ENCODE data around the gene ZIM2.

Gene ZIM2

DNA sequence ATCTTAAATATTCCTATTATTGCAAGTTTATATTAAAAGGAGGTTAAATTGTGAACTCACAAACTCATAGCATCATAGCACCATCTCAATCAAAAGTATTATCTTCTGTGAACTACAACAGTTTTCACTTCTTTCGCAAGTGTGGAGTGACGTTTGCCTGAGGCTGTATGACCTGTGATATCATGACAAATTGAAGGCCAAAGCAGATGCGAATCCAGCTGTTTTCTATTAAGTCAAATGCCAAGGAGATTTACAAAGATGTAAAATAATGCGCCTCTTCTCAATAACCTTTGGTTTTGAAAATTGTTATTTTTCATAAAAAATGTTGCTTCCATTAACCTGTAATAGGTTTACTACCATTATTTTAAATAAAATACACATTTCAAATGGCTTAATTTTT is 7.6 kb upstream of the ZIM2 start:
- ChIA-PET POLR2A (no interaction called here), CTCF (interaction anchor here (0.5 to 0.8 kb wide), 3 partner anchors 254 to 905 kb away, joined by 3 to 4 read pairs (median 3); no protein-coding TSS in a partner anchor)
- no peaks in the 10 kb centered on the region for H3K4me1 ChIP-seq (ENCODE audit: control insufficient read depth, insufficient read depth, low read length)
- peaks cover 2% of the 10 kb centered on the region; the same call in 1 of the 2 replicates for H3K9me3 ChIP-seq (ENCODE audit: control insufficient read depth, insufficient read depth, low read depth, low read length)
- TF ChIP-seq KLF7 (tag by site-specific recombination; IDR thresholded peaks at IDR 0.05; ENCODE audit: borderline replicate concordance): no peak
- TF ChIP-seq ZNF76 (tag by site-specific recombination; IDR thresholded peaks at IDR 0.05; ENCODE audit: borderline replicate concordance, low read depth): no peak
- TF ChIP-seq, protein P1, sequence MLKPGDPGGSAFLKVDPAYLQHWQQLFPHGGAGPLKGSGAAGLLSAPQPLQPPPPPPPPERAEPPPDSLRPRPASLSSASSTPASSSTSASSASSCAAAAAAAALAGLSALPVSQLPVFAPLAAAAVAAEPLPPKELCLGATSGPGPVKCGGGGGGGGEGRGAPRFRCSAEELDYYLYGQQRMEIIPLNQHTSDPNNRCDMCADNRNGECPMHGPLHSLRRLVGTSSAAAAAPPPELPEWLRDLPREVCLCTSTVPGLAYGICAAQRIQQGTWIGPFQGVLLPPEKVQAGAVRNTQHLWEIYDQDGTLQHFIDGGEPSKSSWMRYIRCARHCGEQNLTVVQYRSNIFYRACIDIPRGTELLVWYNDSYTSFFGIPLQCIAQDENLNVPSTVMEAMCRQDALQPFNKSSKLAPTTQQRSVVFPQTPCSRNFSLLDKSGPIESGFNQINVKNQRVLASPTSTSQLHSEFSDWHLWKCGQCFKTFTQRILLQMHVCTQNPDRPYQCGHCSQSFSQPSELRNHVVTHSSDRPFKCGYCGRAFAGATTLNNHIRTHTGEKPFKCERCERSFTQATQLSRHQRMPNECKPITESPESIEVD (tag by site-specific recombination; IDR thresholded peaks at IDR 0.05): no peak
- TF ChIP-seq ZNF561 (tag by site-specific recombination; IDR thresholded peaks at IDR 0.05; ENCODE audit: borderline replicate concordance): no peak
- TF ChIP-seq ZNF175 (tag by site-specific recombination; IDR thresholded peaks at IDR 0.05): no peak
- no peak overlapping the region for H3K4me3 ChIP-seq (ENCODE audit: low read depth, low read length)
- H3K36me3 ChIP-seq (ENCODE audit: control insufficient read depth in 2 of 2, insufficient read depth in 1 of 2, low read length in 2 of 2): no peaks in the 10 kb centered on the region
- H3K27ac ChIP-seq (ENCODE audit: extremely low read depth, low read depth, low read length): no peak overlapping the region

GRCh38 chr19:56842412-56842811 is 1.9 kb upstream of the ZIM2 start:
- Histone ChIP-seq H3K9me3 (ENCODE audit: control insufficient read depth, insufficient read depth, low read depth, low read length) (no peaks in the 10 kb centered on the region), H3K27ac (ENCODE audit: extremely low read depth, low read depth, low read length) (no peak overlapping the region), H3K4me3 (ENCODE audit: low read depth, low read length) (no peak overlapping the region), H3K4me1 (ENCODE audit: control insufficient read depth, insufficient read depth, low read length) (no peaks in the 10 kb centered on the region), H3K36me3 (ENCODE audit: control insufficient read depth in 2 of 2, insufficient read depth in 1 of 2, low read length in 2 of 2) (no peaks in the 10 kb centered on the region)
- TF ChIP-seq INSM2 (tag by site-specific recombination; IDR thresholded peaks at IDR 0.05): no peak
- TF ChIP-seq ZNF423 (tag by site-specific recombination; IDR thresholded peaks at IDR 0.05): no peak
- no peak for TF ChIP-seq ZNF624 (tag by site-specific recombination; IDR thresholded peaks at IDR 0.05)
- TF ChIP-seq ZNF837 (tag by site-specific recombination; IDR thresholded peaks at IDR 0.05): no peak
- no peak for TF ChIP-seq SCRT1 (tag by site-specific recombination; IDR thresholded peaks at IDR 0.05; ENCODE audit: borderline replicate concordance)
- no peak for TF ChIP-seq ZNF791 (tag by site-specific recombination; IDR thresholded peaks at IDR 0.05)
- TF ChIP-seq BCL11A (tag by site-specific recombination; IDR thresholded peaks at IDR 0.05; ENCODE audit: low read depth): no peak
- no peak for TF ChIP-seq BCL6B (tag by site-specific recombination; IDR thresholded peaks at IDR 0.05)
- no peak for TF ChIP-seq ZNF354C (tag by site-specific recombination; IDR thresholded peaks at IDR 0.05; ENCODE audit: borderline replicate concordance, low read depth)
- no peak for TF ChIP-seq ZNF514 (tag by site-specific recombination; IDR thresholded peaks at IDR 0.05)
- no peak for TF ChIP-seq ZNF157 (tag by site-specific recombination; IDR thresholded peaks at IDR 0.05)
- TF ChIP-seq ZNF221 (tag by site-specific recombination; IDR thresholded peaks at IDR 0.05; ENCODE audit: borderline replicate concordance): no peak
- TF ChIP-seq, protein P2, sequence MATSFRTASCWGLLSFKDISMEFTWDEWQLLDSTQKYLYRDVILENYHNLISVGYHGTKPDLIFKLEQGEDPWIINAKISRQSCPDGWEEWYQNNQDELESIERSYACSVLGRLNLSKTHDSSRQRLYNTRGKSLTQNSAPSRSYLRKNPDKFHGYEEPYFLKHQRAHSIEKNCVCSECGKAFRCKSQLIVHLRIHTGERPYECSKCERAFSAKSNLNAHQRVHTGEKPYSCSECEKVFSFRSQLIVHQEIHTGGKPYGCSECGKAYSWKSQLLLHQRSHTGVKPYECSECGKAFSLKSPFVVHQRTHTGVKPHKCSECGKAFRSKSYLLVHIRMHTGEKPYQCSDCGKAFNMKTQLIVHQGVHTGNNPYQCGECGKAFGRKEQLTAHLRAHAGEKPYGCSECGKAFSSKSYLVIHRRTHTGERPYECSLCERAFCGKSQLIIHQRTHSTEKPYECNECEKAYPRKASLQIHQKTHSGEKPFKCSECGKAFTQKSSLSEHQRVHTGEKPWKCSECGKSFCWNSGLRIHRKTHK (tag by site-specific recombination; IDR thresholded peaks at IDR 0.05): no peak
- TF ChIP-seq, protein P3, sequence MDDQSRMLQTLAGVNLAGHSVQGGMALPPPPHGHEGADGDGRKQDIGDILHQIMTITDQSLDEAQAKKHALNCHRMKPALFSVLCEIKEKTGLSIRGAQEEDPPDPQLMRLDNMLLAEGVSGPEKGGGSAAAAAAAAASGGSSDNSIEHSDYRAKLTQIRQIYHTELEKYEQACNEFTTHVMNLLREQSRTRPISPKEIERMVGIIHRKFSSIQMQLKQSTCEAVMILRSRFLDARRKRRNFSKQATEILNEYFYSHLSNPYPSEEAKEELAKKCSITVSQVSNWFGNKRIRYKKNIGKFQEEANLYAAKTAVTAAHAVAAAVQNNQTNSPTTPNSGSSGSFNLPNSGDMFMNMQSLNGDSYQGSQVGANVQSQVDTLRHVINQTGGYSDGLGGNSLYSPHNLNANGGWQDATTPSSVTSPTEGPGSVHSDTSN (CRISPR knock-in tag; IDR thresholded peaks at IDR 0.05): no peak
- TF ChIP-seq SALL2 (tag by site-specific recombination; IDR thresholded peaks at IDR 0.05; ENCODE audit: borderline replicate concordance): no peak
- POLR2A ChIA-PET: no interaction called here
- CTCF ChIA-PET: interaction anchor here (0.7 kb wide), 1 partner anchor 18 kb away, joined by 3 read pairs; no protein-coding TSS in a partner anchor
